ENCODE data around the gene EXOC4.

EXOC4 gene

DNA sequence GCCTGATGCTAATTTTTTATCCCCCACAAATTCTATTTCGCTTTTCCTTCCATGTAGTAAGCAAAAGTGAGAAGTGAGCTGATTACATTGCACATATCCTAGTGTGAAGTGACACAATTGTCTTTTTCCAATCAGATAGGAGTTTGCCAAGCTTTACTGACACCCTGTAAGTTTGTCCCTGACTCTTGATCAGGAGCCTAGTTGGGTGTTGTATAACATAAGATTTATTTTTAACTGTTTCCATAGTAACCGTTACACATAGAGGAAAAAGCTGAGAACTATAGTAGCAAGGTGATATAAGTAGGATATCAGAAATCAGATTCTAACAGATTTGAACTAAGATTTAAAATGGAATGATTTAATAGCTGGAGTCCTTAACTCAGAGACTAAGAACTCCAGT is 31.2 kb downstream of the EXOC4 start:
- POLR2A ChIA-PET: no interaction called here

DNA sequence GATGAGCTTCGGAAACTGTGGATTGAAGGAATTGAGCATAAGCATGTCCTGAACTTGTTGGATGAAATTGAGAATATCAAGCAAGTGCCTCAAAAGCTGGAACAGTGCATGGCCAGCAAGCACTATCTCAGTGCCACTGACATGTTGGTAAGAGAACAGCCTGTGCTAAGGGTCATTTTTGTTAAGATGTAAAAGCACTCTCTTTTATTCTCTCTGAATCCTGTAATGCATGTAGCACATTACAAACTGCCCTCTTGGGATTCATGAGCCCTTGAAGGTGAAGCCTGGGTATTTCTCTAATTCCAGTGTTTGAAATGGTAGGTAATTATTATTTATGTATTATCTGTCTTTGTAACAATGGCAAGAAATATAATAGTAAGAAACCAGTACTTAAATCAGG is 36.1 kb downstream of the EXOC4 start:
- CTCF ChIA-PET: interaction anchor here (0.6 kb wide), 1 partner anchor 55 kb away, joined by 3 read pairs; no protein-coding TSS in a partner anchor
- Histone ChIP-seq H3K9me3 (ENCODE audit: control insufficient read depth, insufficient read depth, low read depth, low read length) (no peaks in the 10 kb centered on the region), H3K4me1 (ENCODE audit: control insufficient read depth, insufficient read depth, low read length) (no peaks in the 10 kb centered on the region), H3K36me3 (ENCODE audit: control insufficient read depth in 2 of 2, insufficient read depth in 1 of 2, low read length in 2 of 2) (peaks cover 10 to 17% of the 10 kb centered on the region in 2 experiments), H3K4me3 (ENCODE audit: low read depth, low read length) (no peak overlapping the region), H3K27ac (ENCODE audit: extremely low read depth, low read depth, low read length) (no peak overlapping the region)
- TF ChIP-seq GLIS2 (tag by site-specific recombination; IDR thresholded peaks at IDR 0.05) (no peak), ZNF132 (tag by site-specific recombination; IDR thresholded peaks at IDR 0.05; ENCODE audit: borderline replicate concordance) (no peak), EGR2 (tag by site-specific recombination; IDR thresholded peaks at IDR 0.05; ENCODE audit: low read depth) (no peak), KLF10 (tag by site-specific recombination; IDR thresholded peaks at IDR 0.05) (no peak), ZNF221 (tag by site-specific recombination; IDR thresholded peaks at IDR 0.05; ENCODE audit: borderline replicate concordance) (no peak), ZNF560 (tag by site-specific recombination; IDR thresholded peaks at IDR 0.05; ENCODE audit: borderline replicate concordance) (no peak), OVOL3 (tag by site-specific recombination; IDR thresholded peaks at IDR 0.05) (no peak), ZNF37A (tag by site-specific recombination; IDR thresholded peaks at IDR 0.05) (no peak), SETDB1 (IDR thresholded peaks at IDR 0.05; ENCODE audit: insufficient read length, low read length) (no peak), ZBTB17 (tag by site-specific recombination; IDR thresholded peaks at IDR 0.05) (no peak)
- TF ChIP-seq, protein P1, sequence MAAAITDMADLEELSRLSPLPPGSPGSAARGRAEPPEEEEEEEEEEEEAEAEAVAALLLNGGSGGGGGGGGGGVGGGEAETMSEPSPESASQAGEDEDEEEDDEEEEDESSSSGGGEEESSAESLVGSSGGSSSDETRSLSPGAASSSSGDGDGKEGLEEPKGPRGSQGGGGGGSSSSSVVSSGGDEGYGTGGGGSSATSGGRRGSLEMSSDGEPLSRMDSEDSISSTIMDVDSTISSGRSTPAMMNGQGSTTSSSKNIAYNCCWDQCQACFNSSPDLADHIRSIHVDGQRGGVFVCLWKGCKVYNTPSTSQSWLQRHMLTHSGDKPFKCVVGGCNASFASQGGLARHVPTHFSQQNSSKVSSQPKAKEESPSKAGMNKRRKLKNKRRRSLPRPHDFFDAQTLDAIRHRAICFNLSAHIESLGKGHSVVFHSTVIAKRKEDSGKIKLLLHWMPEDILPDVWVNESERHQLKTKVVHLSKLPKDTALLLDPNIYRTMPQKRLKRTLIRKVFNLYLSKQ (tag by site-specific recombination; IDR thresholded peaks at IDR 0.05; ENCODE audit: borderline replicate concordance): no peak
- TF ChIP-seq, protein P2, sequence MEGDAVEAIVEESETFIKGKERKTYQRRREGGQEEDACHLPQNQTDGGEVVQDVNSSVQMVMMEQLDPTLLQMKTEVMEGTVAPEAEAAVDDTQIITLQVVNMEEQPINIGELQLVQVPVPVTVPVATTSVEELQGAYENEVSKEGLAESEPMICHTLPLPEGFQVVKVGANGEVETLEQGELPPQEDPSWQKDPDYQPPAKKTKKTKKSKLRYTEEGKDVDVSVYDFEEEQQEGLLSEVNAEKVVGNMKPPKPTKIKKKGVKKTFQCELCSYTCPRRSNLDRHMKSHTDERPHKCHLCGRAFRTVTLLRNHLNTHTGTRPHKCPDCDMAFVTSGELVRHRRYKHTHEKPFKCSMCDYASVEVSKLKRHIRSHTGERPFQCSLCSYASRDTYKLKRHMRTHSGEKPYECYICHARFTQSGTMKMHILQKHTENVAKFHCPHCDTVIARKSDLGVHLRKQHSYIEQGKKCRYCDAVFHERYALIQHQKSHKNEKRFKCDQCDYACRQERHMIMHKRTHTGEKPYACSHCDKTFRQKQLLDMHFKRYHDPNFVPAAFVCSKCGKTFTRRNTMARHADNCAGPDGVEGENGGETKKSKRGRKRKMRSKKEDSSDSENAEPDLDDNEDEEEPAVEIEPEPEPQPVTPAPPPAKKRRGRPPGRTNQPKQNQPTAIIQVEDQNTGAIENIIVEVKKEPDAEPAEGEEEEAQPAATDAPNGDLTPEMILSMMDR (tag by site-specific recombination; IDR thresholded peaks at IDR 0.05): no peak
- TF ChIP-seq, protein P3, sequence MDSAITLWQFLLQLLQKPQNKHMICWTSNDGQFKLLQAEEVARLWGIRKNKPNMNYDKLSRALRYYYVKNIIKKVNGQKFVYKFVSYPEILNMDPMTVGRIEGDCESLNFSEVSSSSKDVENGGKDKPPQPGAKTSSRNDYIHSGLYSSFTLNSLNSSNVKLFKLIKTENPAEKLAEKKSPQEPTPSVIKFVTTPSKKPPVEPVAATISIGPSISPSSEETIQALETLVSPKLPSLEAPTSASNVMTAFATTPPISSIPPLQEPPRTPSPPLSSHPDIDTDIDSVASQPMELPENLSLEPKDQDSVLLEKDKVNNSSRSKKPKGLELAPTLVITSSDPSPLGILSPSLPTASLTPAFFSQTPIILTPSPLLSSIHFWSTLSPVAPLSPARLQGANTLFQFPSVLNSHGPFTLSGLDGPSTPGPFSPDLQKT (IDR thresholded peaks at IDR 0.05; ENCODE audit: borderline replicate concordance, low read depth, low read length): no peak
- POLR2A ChIA-PET: no interaction called here

More for the DNA sequence above, 31.2 kb downstream of the EXOC4 start:
- peaks cover 4 to 9% of the 10 kb centered on the region in 2 experiments; a peak in 2 of 3 replicates for H3K36me3 ChIP-seq (ENCODE audit: control insufficient read depth in 2 of 2, insufficient read depth in 1 of 2, low read length in 2 of 2)
- no peaks in the 10 kb centered on the region for H3K9me3 ChIP-seq (ENCODE audit: control insufficient read depth, insufficient read depth, low read depth, low read length)
- CTCF ChIA-PET: no interaction called here
- TF ChIP-seq, protein P4, sequence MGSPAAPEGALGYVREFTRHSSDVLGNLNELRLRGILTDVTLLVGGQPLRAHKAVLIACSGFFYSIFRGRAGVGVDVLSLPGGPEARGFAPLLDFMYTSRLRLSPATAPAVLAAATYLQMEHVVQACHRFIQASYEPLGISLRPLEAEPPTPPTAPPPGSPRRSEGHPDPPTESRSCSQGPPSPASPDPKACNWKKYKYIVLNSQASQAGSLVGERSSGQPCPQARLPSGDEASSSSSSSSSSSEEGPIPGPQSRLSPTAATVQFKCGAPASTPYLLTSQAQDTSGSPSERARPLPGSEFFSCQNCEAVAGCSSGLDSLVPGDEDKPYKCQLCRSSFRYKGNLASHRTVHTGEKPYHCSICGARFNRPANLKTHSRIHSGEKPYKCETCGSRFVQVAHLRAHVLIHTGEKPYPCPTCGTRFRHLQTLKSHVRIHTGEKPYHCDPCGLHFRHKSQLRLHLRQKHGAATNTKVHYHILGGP (tag by site-specific recombination; IDR thresholded peaks at IDR 0.05): no peak
- TF ChIP-seq, protein P5, sequence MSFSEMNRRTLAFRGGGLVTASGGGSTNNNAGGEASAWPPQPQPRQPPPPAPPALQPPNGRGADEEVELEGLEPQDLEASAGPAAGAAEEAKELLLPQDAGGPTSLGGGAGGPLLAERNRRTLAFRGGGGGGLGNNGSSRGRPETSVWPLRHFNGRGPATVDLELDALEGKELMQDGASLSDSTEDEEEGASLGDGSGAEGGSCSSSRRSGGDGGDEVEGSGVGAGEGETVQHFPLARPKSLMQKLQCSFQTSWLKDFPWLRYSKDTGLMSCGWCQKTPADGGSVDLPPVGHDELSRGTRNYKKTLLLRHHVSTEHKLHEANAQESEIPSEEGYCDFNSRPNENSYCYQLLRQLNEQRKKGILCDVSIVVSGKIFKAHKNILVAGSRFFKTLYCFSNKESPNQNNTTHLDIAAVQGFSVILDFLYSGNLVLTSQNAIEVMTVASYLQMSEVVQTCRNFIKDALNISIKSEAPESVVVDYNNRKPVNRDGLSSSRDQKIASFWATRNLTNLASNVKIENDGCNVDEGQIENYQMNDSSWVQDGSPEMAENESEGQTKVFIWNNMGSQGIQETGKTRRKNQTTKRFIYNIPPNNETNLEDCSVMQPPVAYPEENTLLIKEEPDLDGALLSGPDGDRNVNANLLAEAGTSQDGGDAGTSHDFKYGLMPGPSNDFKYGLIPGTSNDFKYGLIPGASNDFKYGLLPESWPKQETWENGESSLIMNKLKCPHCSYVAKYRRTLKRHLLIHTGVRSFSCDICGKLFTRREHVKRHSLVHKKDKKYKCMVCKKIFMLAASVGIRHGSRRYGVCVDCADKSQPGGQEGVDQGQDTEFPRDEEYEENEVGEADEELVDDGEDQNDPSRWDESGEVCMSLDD (tag by site-specific recombination; IDR thresholded peaks at IDR 0.05): no peak
- TF ChIP-seq ZNF629 (tag by site-specific recombination; IDR thresholded peaks at IDR 0.05) (no peak), MEIS1 (CRISPR knock-in tag; IDR thresholded peaks at IDR 0.05; ENCODE audit: borderline replicate concordance) (no peak), ZFHX2 (tag by site-specific recombination; conservative IDR thresholded peaks at IDR 0.05) (no peak), ZNF266 (tag by site-specific recombination; IDR thresholded peaks at IDR 0.05; ENCODE audit: low read depth) (no peak), ZNF211 (tag by site-specific recombination; IDR thresholded peaks at IDR 0.05; ENCODE audit: low read depth) (no peak), MYNN (tag by site-specific recombination; IDR thresholded peaks at IDR 0.05; ENCODE audit: borderline replicate concordance) (no peak), ZNF146 (tag by site-specific recombination; IDR thresholded peaks at IDR 0.05) (no peak), ZNF341 (tag by site-specific recombination; IDR thresholded peaks at IDR 0.05; ENCODE audit: low read depth) (no peak)
- TF ChIP-seq, protein P6, sequence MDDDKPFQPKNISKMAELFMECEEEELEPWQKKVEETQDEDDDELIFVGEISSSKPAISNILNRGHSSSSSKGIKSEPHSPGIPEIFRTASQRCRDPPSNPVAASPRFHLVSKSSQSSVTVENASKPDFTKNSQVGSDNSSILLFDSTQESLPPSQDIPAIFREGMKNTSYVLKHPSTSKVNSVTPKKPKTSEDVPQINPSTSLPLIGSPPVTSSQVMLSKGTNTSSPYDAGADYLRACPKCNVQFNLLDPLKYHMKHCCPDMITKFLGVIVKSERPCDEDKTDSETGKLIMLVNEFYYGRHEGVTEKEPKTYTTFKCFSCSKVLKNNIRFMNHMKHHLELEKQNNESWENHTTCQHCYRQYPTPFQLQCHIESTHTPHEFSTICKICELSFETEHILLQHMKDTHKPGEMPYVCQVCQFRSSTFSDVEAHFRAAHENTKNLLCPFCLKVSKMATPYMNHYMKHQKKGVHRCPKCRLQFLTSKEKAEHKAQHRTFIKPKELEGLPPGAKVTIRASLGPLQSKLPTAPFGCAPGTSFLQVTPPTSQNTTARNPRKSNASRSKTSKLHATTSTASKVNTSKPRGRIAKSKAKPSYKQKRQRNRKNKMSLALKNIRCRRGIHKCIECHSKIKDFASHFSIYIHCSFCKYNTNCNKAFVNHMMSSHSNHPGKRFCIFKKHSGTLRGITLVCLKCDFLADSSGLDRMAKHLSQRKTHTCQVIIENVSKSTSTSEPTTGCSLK (tag by site-specific recombination; IDR thresholded peaks at IDR 0.05): no peak
- TF ChIP-seq, protein P7, sequence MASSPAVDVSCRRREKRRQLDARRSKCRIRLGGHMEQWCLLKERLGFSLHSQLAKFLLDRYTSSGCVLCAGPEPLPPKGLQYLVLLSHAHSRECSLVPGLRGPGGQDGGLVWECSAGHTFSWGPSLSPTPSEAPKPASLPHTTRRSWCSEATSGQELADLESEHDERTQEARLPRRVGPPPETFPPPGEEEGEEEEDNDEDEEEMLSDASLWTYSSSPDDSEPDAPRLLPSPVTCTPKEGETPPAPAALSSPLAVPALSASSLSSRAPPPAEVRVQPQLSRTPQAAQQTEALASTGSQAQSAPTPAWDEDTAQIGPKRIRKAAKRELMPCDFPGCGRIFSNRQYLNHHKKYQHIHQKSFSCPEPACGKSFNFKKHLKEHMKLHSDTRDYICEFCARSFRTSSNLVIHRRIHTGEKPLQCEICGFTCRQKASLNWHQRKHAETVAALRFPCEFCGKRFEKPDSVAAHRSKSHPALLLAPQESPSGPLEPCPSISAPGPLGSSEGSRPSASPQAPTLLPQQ (tag by site-specific recombination; IDR thresholded peaks at IDR 0.05): no peak
- H3K27ac ChIP-seq (ENCODE audit: extremely low read depth, low read depth, low read length): no peak overlapping the region
- H3K4me1 ChIP-seq (ENCODE audit: control insufficient read depth, insufficient read depth, low read length): no peaks in the 10 kb centered on the region
- no peak overlapping the region for H3K4me3 ChIP-seq (ENCODE audit: low read depth, low read length)
